KMS-11 (cell line): ENCODE data around the gene TNFRSF17.

Experiments
- H2AFZ ChIP-seq: fragments of 200-600 bp; sonication (generic); 2 replicates; pipeline ENCODE4 v1.6.1; 2016; ENCODE audit warnings: antibody characterized with exemption, mixed run types, low read depth
- H3K27ac ChIP-seq: fragments of 200-600 bp; sonication (generic); 2 replicates; pipeline ENCODE4 v1.6.1; 2016; ENCODE audit warnings: mild to moderate bottlenecking, mixed run types
- H3K27me3 ChIP-seq: fragments of 200-600 bp; sonication (generic); 2 replicates; pipeline ENCODE4 v1.6.1; 2017; ENCODE audit warnings: mild to moderate bottlenecking, low read depth, mixed run types, moderate library complexity; ENCODE audit not compliant: insufficient read depth
- H3K36me3 ChIP-seq: fragments of 200-600 bp; sonication (generic); 2 replicates; pipeline ENCODE4 v1.6.1; 2017; ENCODE audit warnings: mild to moderate bottlenecking, mixed run types; ENCODE audit not compliant: insufficient read depth
- H3K4me1 ChIP-seq: fragments of 200-600 bp; sonication (generic); 2 replicates; pipeline ENCODE4 v1.6.1; 2016; ENCODE audit warnings: mild to moderate bottlenecking, low read depth, mixed run types; ENCODE audit not compliant: poor library complexity, severe bottlenecking
- H3K4me2 ChIP-seq: fragments of 200-600 bp; sonication (generic); 2 replicates; pipeline ENCODE4 v1.7.0; 2016; ENCODE audit warnings: mild to moderate bottlenecking, mixed run types
- H3K4me3 ChIP-seq: fragments of 200-600 bp; sonication (generic); IDR thresholded peaks from 2 replicates; pipeline ENCODE4 v1.6.1; 2017; ENCODE audit warnings: low read depth, low read length, mixed read lengths; ENCODE audit not compliant: insufficient read depth
- H3K79me2 ChIP-seq: fragments of 200-600 bp; sonication (generic); 2 replicates; pipeline ENCODE4 v1.6.1; 2016; ENCODE audit warnings: low read depth, mixed run types; ENCODE audit not compliant: insufficient read depth
- H3K9ac ChIP-seq: fragments of 200-600 bp; sonication (generic); 2 replicates; pipeline ENCODE4 v1.6.1; 2016; ENCODE audit warnings: mild to moderate bottlenecking, mixed run types
- H4K20me1 ChIP-seq: fragments of 200-600 bp; sonication (generic); 2 replicates; pipeline ENCODE4 v1.6.1; 2016; ENCODE audit warnings: mild to moderate bottlenecking, mixed run types; ENCODE audit not compliant: insufficient read depth
- TF ChIP-seq, protein P1 (sequence below): fragments of 200-600 bp; sonication (generic); conservative IDR thresholded peaks from 2 replicates; pipeline ENCODE4 v1.6.1; 2017; ENCODE audit warnings: low read depth, mild to moderate bottlenecking, antibody characterized with exemption, low read length, moderate library complexity, mixed read lengths

The TNFRSF17 gene

DNA sequence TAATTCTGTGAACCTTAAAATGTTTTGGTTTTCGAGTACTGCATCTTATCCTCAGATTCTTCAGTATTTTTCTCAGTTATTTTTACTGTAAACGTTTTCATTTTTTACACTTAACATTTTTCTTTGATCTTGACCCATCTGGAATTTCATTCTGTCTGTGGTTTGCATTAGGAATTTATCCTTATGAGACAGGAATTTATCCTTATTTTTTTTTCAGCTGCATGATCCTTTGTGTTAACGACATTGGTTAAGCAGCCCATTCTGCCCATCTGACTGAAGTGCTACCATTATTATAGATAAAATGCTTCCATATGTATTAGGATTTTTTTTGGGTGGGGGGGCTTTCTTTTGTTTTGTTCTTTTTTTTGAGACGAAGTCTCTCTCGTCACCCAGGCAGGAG, 52.5 kb downstream of the TNFRSF17 start:
- Histone ChIP-seq H4K20me1 (no peaks in the 10 kb centered on the region), H3K4me2 (no peak overlapping the region), H3K36me3 (no peaks in the 10 kb centered on the region), H3K27me3 (no peaks in the 10 kb centered on the region), H3K79me2 (no peaks in the 10 kb centered on the region), H3K4me3 (no peak overlapping the region), H3K4me1 (no peaks in the 10 kb centered on the region), H3K27ac (no peak overlapping the region), H3K9ac (no peak overlapping the region), H2AFZ (no peak overlapping the region)
- TF ChIP-seq, protein P1, sequence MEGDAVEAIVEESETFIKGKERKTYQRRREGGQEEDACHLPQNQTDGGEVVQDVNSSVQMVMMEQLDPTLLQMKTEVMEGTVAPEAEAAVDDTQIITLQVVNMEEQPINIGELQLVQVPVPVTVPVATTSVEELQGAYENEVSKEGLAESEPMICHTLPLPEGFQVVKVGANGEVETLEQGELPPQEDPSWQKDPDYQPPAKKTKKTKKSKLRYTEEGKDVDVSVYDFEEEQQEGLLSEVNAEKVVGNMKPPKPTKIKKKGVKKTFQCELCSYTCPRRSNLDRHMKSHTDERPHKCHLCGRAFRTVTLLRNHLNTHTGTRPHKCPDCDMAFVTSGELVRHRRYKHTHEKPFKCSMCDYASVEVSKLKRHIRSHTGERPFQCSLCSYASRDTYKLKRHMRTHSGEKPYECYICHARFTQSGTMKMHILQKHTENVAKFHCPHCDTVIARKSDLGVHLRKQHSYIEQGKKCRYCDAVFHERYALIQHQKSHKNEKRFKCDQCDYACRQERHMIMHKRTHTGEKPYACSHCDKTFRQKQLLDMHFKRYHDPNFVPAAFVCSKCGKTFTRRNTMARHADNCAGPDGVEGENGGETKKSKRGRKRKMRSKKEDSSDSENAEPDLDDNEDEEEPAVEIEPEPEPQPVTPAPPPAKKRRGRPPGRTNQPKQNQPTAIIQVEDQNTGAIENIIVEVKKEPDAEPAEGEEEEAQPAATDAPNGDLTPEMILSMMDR, result no peak
